ENCODE measurements around the gene KIF12. TPM values are rescaled to one million over a fixed set of nuclear protein-coding genes. Genes with fewer than 3 reads are reported as not detected.

Gene KIF12
- total and polyA plus RNA-seq, 2 donors (not counting 1 experiment from before 2014, with no cell fraction given): not detected

GRCh38 chr9:114084282-114085073 lies 14.6 kb downstream of the KIF12 start:
- intact Hi-C loops (cut with micrococcal nuclease): no loop called here
- H3K4me1 Mint-ChIP-seq: no peaks in the 10 kb centered on the region
- DNase-seq (no peak), ATAC-seq (ENCODE audit: low read depth) (no peak)
- H3K4me1 ChIP-seq (ENCODE audit: control insufficient read depth in 2 of 2, insufficient read depth in 2 of 2, low read length in 2 of 2): no peaks in the 10 kb centered on the region
- no peak overlapping the region for H3K4me3 Mint-ChIP-seq
- H3K9ac ChIP-seq (ENCODE audit: low read length): no peak overlapping the region
- H3K9me3 ChIP-seq (ENCODE audit: control extremely low read depth in 1 of 3, control insufficient read depth in 2 of 3, insufficient read depth in 1 of 3, low read length in 2 of 3): no peaks in the 10 kb centered on the region
- no peaks in the 10 kb centered on the region for H3K79me2 ChIP-seq (ENCODE audit: control insufficient read depth, insufficient read depth, low read length)
- no peaks in the 10 kb centered on the region for H4K20me1 ChIP-seq (ENCODE audit: control insufficient read depth, insufficient read depth, low read length, poor library complexity, severe bottlenecking)
- H3K4me2 ChIP-seq (replicated peaks; ENCODE audit: low read depth, low read length, poor library complexity, severe bottlenecking): no peak overlapping the region
- POLR2A ChIA-PET: interaction anchor here (0.6 kb wide), 1 partner anchor 981 kb away, joined by 8 read pairs; no protein-coding TSS in a partner anchor
- CTCF ChIA-PET: interaction anchor here (0.6 to 2.0 kb wide), 7 partner anchors 10 to 219 kb away, joined by 3 to 7 read pairs (median 4); no protein-coding TSS in a partner anchor
- no peak overlapping the region for H3K4me3 ChIP-seq (ENCODE audit: control extremely low read depth in 1 of 5, extremely low read depth in 1 of 5, insufficient read depth in 1 of 5, low read depth in 2 of 5, low read length in 4 of 5)
- H3K27ac ChIP-seq (ENCODE audit: low read length in 2 of 2): no peak overlapping the region
- H3K36me3 ChIP-seq (replicated peaks in 1 of 2; ENCODE audit: control extremely low read depth in 1 of 2, control insufficient read depth in 1 of 2, extremely low read depth in 1 of 2, insufficient read depth in 2 of 2, low read length in 1 of 2): no peaks in the 10 kb centered on the region
- H3K27me3 Mint-ChIP-seq: peaks cover 10% of the 10 kb centered on the region
- H2AFZ ChIP-seq (ENCODE audit: insufficient read depth, low read depth, low read length, poor library complexity, severe bottlenecking): no peak overlapping the region
- WGBS (ENCODE audit: insufficient coverage): 80% methylated on average over 7 of the region's 11 CpGs
- H3K27ac Mint-ChIP-seq: no peak overlapping the region
- no peaks in the 10 kb centered on the region for H3K9me3 Mint-ChIP-seq (ENCODE audit: insufficient read depth)
- no peaks in the 10 kb centered on the region for H3K27me3 ChIP-seq (replicated peaks in 1 of 4; ENCODE audit: control extremely low read depth in 1 of 4, control insufficient read depth in 3 of 4, insufficient read depth in 4 of 4, low read length in 3 of 4)
- TF ChIP-seq CTCF (IDR thresholded peaks at IDR 0.05) (no peak), EZH2 (IDR thresholded peaks at IDR 0.05; ENCODE audit: borderline replicate concordance, insufficient read depth, low read depth, low read length, poor library complexity, severe bottlenecking) (no peak)

GRCh38 chr9:114083666-114084065 lies 15.4 kb downstream of the KIF12 start:
- POLR2A ChIA-PET: interaction anchor here (0.6 kb wide), 1 partner anchor 982 kb away, joined by 8 read pairs; no protein-coding TSS in a partner anchor

More at GRCh38 chr9:114083666-114084065, 15.4 kb downstream of the KIF12 start:
- intact Hi-C loops (cut with micrococcal nuclease): no loop called here
- Histone ChIP-seq H3K36me3 (replicated peaks in 1 of 2; ENCODE audit: control extremely low read depth in 1 of 2, control insufficient read depth in 1 of 2, extremely low read depth in 1 of 2, insufficient read depth in 2 of 2, low read length in 1 of 2) (no peaks in the 10 kb centered on the region), H3K9ac (ENCODE audit: low read length) (no peak overlapping the region), H3K9me3 (ENCODE audit: control extremely low read depth in 1 of 3, control insufficient read depth in 2 of 3, insufficient read depth in 1 of 3, low read length in 2 of 3) (no peaks in the 10 kb centered on the region), H3K27ac (ENCODE audit: low read length in 2 of 2) (no peak overlapping the region), H3K4me1 (ENCODE audit: control insufficient read depth in 2 of 2, insufficient read depth in 2 of 2, low read length in 2 of 2) (no peaks in the 10 kb centered on the region), H3K27me3 (replicated peaks in 1 of 4; ENCODE audit: control extremely low read depth in 1 of 4, control insufficient read depth in 3 of 4, insufficient read depth in 4 of 4, low read length in 3 of 4) (no peaks in the 10 kb centered on the region), H2AFZ (ENCODE audit: insufficient read depth, low read depth, low read length, poor library complexity, severe bottlenecking) (no peak overlapping the region), H3K4me3 (ENCODE audit: control extremely low read depth in 1 of 5, extremely low read depth in 1 of 5, insufficient read depth in 1 of 5, low read depth in 2 of 5, low read length in 4 of 5) (no peak overlapping the region), H4K20me1 (ENCODE audit: control insufficient read depth, insufficient read depth, low read length, poor library complexity, severe bottlenecking) (no peaks in the 10 kb centered on the region), H3K79me2 (ENCODE audit: control insufficient read depth, insufficient read depth, low read length) (no peaks in the 10 kb centered on the region), H3K4me2 (replicated peaks; ENCODE audit: low read depth, low read length, poor library complexity, severe bottlenecking) (no peak overlapping the region)
- WGBS (ENCODE audit: insufficient coverage): 92% methylated on average over 3 of the region's 6 CpGs
- H3K4me1 Mint-ChIP-seq: no peaks in the 10 kb centered on the region
- no peak overlapping the region for H3K27ac Mint-ChIP-seq
- no peaks in the 10 kb centered on the region for H3K9me3 Mint-ChIP-seq (ENCODE audit: insufficient read depth)
- CTCF ChIA-PET: interaction anchor here (0.6 to 2.0 kb wide), 9 partner anchors 9 to 221 kb away, joined by 3 to 7 read pairs (median 4); no protein-coding TSS in a partner anchor
- no peak for TF ChIP-seq CTCF (IDR thresholded peaks at IDR 0.05)
- no peak for TF ChIP-seq EZH2 (IDR thresholded peaks at IDR 0.05; ENCODE audit: borderline replicate concordance, insufficient read depth, low read depth, low read length, poor library complexity, severe bottlenecking)
- H3K4me3 Mint-ChIP-seq: no peak overlapping the region
- ATAC-seq (ENCODE audit: low read depth) (no peak), DNase-seq (no peak)
- H3K27me3 Mint-ChIP-seq: peaks cover 10% of the 10 kb centered on the region
